ENCODE data around the gene SPTB. TPM values are rescaled to one million over a fixed set of nuclear protein-coding genes. Genes with fewer than 3 reads are reported as not detected.

Gene SPTB
- total RNA-seq, 1 donor from 2014 or later = not detected

DNA sequence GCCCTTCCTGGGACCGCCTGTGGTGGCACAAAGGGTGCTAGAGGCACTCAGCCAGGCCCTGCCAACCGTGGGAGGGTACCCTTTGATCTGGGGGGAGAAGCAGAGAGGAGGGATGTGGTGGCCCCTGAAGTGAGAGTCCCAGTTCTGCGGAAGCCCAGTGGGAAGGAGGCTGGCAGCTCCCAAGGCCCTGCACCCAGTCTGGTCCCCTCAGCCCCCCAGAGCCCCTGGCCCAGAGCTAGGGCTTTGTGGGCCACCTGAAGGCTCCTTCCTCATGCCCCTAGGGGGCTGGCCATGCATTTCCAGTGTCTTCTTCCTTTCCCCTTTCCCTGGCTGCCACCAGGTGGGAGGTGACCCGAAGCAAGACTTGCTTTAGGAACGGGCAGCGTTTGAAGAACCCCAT, 131.2 kb downstream of the SPTB start:
- H3K4me3 ChIP-seq (ENCODE audit: low read depth, low read length) = no peak overlapping the region
- FAIRE-seq (no peak), DNase-seq (ENCODE audit: low read depth) (no peak)
- TF ChIP-seq, protein P1, sequence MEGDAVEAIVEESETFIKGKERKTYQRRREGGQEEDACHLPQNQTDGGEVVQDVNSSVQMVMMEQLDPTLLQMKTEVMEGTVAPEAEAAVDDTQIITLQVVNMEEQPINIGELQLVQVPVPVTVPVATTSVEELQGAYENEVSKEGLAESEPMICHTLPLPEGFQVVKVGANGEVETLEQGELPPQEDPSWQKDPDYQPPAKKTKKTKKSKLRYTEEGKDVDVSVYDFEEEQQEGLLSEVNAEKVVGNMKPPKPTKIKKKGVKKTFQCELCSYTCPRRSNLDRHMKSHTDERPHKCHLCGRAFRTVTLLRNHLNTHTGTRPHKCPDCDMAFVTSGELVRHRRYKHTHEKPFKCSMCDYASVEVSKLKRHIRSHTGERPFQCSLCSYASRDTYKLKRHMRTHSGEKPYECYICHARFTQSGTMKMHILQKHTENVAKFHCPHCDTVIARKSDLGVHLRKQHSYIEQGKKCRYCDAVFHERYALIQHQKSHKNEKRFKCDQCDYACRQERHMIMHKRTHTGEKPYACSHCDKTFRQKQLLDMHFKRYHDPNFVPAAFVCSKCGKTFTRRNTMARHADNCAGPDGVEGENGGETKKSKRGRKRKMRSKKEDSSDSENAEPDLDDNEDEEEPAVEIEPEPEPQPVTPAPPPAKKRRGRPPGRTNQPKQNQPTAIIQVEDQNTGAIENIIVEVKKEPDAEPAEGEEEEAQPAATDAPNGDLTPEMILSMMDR (IDR thresholded peaks at IDR 0.05; ENCODE audit: insufficient read depth, low read length, severe bottlenecking) = no peak
- H3K27me3 ChIP-seq (ENCODE audit: control insufficient read depth, insufficient read depth, low read length) = no peaks in the 10 kb centered on the region
- H3K36me3 ChIP-seq (ENCODE audit: control insufficient read depth, insufficient read depth, low read length) = peaks cover 28% of the 10 kb centered on the region

DNA sequence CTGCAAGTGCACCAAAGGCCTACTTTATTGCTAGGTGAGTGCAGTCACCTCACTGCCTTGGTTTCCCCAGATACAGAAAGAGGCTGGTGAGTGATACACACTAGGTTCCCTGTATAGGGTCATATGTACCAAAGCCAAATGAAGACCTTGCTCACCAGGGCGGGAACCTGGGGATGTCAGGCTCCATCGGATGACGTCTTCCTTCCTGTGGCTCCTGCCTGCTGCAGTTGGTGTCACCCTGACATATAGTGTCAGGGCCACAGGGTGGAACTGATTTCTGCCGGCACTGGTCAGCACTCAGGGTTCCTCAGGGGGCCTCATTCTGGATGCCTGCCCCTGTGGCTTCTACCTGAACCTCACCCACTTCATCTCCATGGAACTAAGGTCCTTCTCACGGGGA, 132.4 kb downstream of the SPTB start:
- Histone ChIP-seq H3K27me3 (ENCODE audit: control insufficient read depth, insufficient read depth, low read length) (no peaks in the 10 kb centered on the region), H3K4me3 (ENCODE audit: low read depth, low read length) (no peak overlapping the region), H3K36me3 (ENCODE audit: control insufficient read depth, insufficient read depth, low read length) (peaks cover 40% of the 10 kb centered on the region)
- no peak for FAIRE-seq
- no peak for DNase-seq (ENCODE audit: low read depth)
- TF ChIP-seq, protein P1 (IDR thresholded peaks at IDR 0.05; ENCODE audit: insufficient read depth, low read length, severe bottlenecking) = no peak

GRCh38 chr14:64746298-64747250, 133.1 kb downstream of the SPTB start:
- DNase-seq (ENCODE audit: low read depth) = no peak
- Histone ChIP-seq H3K27me3 (ENCODE audit: control insufficient read depth, insufficient read depth, low read length) (no peaks in the 10 kb centered on the region), H3K36me3 (ENCODE audit: control insufficient read depth, insufficient read depth, low read length) (peaks cover 44% of the 10 kb centered on the region), H3K4me3 (ENCODE audit: low read depth, low read length) (no peak overlapping the region)
- FAIRE-seq = no peak
- TF ChIP-seq, protein P1 (IDR thresholded peaks at IDR 0.05; ENCODE audit: insufficient read depth, low read length, severe bottlenecking) = no peak

- FAIRE-seq (peak; percentile 18), DNase-seq (ENCODE audit: low read depth) (no peak)
- TF ChIP-seq, protein P1 (IDR thresholded peaks at IDR 0.05; ENCODE audit: insufficient read depth, low read length, severe bottlenecking) = peak; percentile 13
- Histone ChIP-seq H3K4me3 (ENCODE audit: low read depth, low read length) (no peak overlapping the region), H3K36me3 (ENCODE audit: control insufficient read depth, insufficient read depth, low read length) (peaks cover 52% of the 10 kb centered on the region), H3K27me3 (ENCODE audit: control insufficient read depth, insufficient read depth, low read length) (no peaks in the 10 kb centered on the region)
Observed at GRCh38 chr14:64745511-64746091, 134.1 kb downstream of the SPTB start.

GRCh38 chr14:64743061-64743460, 136.6 kb downstream of the SPTB start:
- DNase-seq (ENCODE audit: low read depth) (no peak), FAIRE-seq (no peak)
- H3K4me3 ChIP-seq (ENCODE audit: low read depth, low read length) = no peak overlapping the region
- TF ChIP-seq, protein P1 (IDR thresholded peaks at IDR 0.05; ENCODE audit: insufficient read depth, low read length, severe bottlenecking) = no peak
- peaks cover 58% of the 10 kb centered on the region for H3K36me3 ChIP-seq (ENCODE audit: control insufficient read depth, insufficient read depth, low read length)
- H3K27me3 ChIP-seq (ENCODE audit: control insufficient read depth, insufficient read depth, low read length) = no peaks in the 10 kb centered on the region

Data from bronchial epithelial cell (primary cell).